ES-I3 (cell line): ENCODE data around the gene FAM174C.

ENCODE experiments used
- H3K36me3 ChIP-seq: 2 replicates; pipeline ENCODE4 v1.6.1; 2013; ENCODE audit warnings: mild to moderate bottlenecking, low read length, control low read depth, moderate library complexity; ENCODE audit not compliant: insufficient read depth
- H3K4me1 ChIP-seq: 2 replicates; pipeline ENCODE4 v1.6.1; 2013; ENCODE audit warnings: mild to moderate bottlenecking, control low read depth, low read length; ENCODE audit not compliant: insufficient read depth
- H3K9ac ChIP-seq: 2 replicates; pipeline ENCODE4 v1.6.1; 2013; ENCODE audit warnings: low read depth, mild to moderate bottlenecking, low read length, moderate library complexity
- H3K9me3 ChIP-seq: 2 replicates; pipeline ENCODE4 v1.6.1; 2013; ENCODE audit warnings: mild to moderate bottlenecking, low read length, moderate library complexity; ENCODE audit not compliant: control insufficient read depth, insufficient read depth

FAM174C gene

GRCh38 chr19:1252221-1252820, 23.0 kb upstream of the FAM174C start:
- Histone ChIP-seq H3K4me1 (peaks cover 4% of the 10 kb centered on the region; the same call in 1 of the 2 replicates), H3K9me3 (no peaks in the 10 kb centered on the region), H3K36me3 (peaks cover 31% of the 10 kb centered on the region), H3K9ac (peak overlapping the region; percentile 90)

GRCh38 chr19:1252821-1253513, 22.4 kb upstream of the FAM174C start:
- peaks cover 4% of the 10 kb centered on the region; the same call in 1 of the 2 replicates for H3K4me1 ChIP-seq
- H3K9ac ChIP-seq, result peak overlapping the region; percentile 90; the same call in 1 of the 2 replicates
- H3K9me3 ChIP-seq, result no peaks in the 10 kb centered on the region
- H3K36me3 ChIP-seq, result peaks cover 31% of the 10 kb centered on the region

- peaks cover 4% of the 10 kb centered on the region; the same call in 1 of the 2 replicates for H3K4me1 ChIP-seq
- H3K9me3 ChIP-seq, result no peaks in the 10 kb centered on the region
- no peak overlapping the region; the same call in 1 of the 2 replicates for H3K9ac ChIP-seq
- peaks cover 31% of the 10 kb centered on the region for H3K36me3 ChIP-seq
Measured at GRCh38 chr19:1253514-1254080, 21.7 kb upstream of the FAM174C start.

- Histone ChIP-seq H3K36me3 (peaks cover 31% of the 10 kb centered on the region), H3K9ac (no peak overlapping the region), H3K4me1 (peaks cover 4% of the 10 kb centered on the region; the same call in 1 of the 2 replicates), H3K9me3 (no peaks in the 10 kb centered on the region)
Measured at GRCh38 chr19:1254081-1254527, 21.2 kb upstream of the FAM174C start.

- no peaks in the 10 kb centered on the region for H3K9me3 ChIP-seq
- H3K4me1 ChIP-seq, result peaks cover 7% of the 10 kb centered on the region; the same call in 1 of the 2 replicates
- H3K9ac ChIP-seq, result no peak overlapping the region
- peaks cover 31% of the 10 kb centered on the region for H3K36me3 ChIP-seq
Measured at GRCh38 chr19:1254530-1255185, 20.7 kb upstream of the FAM174C start.

GRCh38 chr19:1255186-1256161, 19.9 kb upstream of the FAM174C start:
- peaks cover 12% of the 10 kb centered on the region; the same call in 1 of the 2 replicates for H3K4me1 ChIP-seq
- peaks cover 31% of the 10 kb centered on the region for H3K36me3 ChIP-seq
- H3K9ac ChIP-seq, result no peak overlapping the region
- no peaks in the 10 kb centered on the region for H3K9me3 ChIP-seq

GRCh38 chr19:1256646-1257474, 18.5 kb upstream of the FAM174C start:
- peaks cover 12% of the 10 kb centered on the region; the same call in 1 of the 2 replicates for H3K4me1 ChIP-seq
- peaks cover 27% of the 10 kb centered on the region for H3K36me3 ChIP-seq
- H3K9ac ChIP-seq, result no peak overlapping the region
- H3K9me3 ChIP-seq, result no peaks in the 10 kb centered on the region

- peaks cover 26% of the 10 kb centered on the region for H3K36me3 ChIP-seq
- peaks cover 12% of the 10 kb centered on the region; the same call in 1 of the 2 replicates for H3K4me1 ChIP-seq
- no peaks in the 10 kb centered on the region for H3K9me3 ChIP-seq
- H3K9ac ChIP-seq, result no peak overlapping the region
Measured at GRCh38 chr19:1257475-1258162, 17.7 kb upstream of the FAM174C start.

GRCh38 chr19:1258163-1258492, 17.2 kb upstream of the FAM174C start:
- Histone ChIP-seq H3K9me3 (no peaks in the 10 kb centered on the region), H3K36me3 (peaks cover 26% of the 10 kb centered on the region), H3K9ac (no peak overlapping the region), H3K4me1 (peaks cover 15% of the 10 kb centered on the region; the same call in 1 of the 2 replicates)

GRCh38 chr19:1258707-1259205, 16.6 kb upstream of the FAM174C start:
- 0 out of 2 replicates have a peak overlapping the region, but pooled peaks have one; percentile 41 for H3K9ac ChIP-seq
- H3K36me3 ChIP-seq, result peaks cover 21% of the 10 kb centered on the region
- H3K9me3 ChIP-seq, result no peaks in the 10 kb centered on the region
- H3K4me1 ChIP-seq, result peaks cover 14% of the 10 kb centered on the region; the same call in 1 of the 2 replicates

GRCh38 chr19:1259206-1259875, 16.0 kb upstream of the FAM174C start:
- peak overlapping the region; percentile 41 for H3K9ac ChIP-seq
- no peaks in the 10 kb centered on the region for H3K9me3 ChIP-seq
- H3K4me1 ChIP-seq, result peaks cover 14% of the 10 kb centered on the region; the same call in 1 of the 2 replicates
- peaks cover 16% of the 10 kb centered on the region for H3K36me3 ChIP-seq
